HG02870 (cell line): ENCODE results near the gene GPR31.
A peak's percentile ranks its signal among the peaks of the same experiment; 100 is the strongest.
"Not testable (repeated sequence)": the region's sequence is repeated elsewhere in the genome, so short reads cannot be mapped to it uniquely, and the experiment has no call there.

Experiments
- ATAC-seq: cut with Tn5 transposase; IDR thresholded peaks from one replicate; pipeline ENCODE4 v1.9.1; 2021; ENCODE audit warnings: mild to moderate bottlenecking, moderate library complexity; ENCODE audit not compliant: unreplicated experiment

GPR31 gene

DNA sequence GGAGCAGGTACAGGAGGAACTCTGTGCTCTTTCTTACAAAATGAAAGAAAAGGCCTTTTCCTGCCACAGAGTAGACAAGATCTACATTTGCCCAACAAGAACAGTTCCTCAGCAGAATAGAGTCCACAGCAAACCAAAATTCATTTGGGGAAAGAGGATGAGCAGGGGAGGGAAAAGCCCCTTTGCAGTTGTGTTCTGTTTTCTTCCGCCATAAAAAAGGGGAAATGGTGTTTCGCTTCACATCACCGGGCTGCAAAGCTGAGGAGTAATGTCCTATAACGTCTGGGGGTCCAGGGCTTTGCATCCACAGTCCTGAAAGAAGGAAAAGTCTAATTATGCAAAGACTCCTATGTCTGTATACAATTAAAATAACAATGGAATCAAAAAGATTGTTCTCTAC lies at the start of gene GPR31:
Gene GPR31, minus strand, starts transcription at position 118 of the 400 bp plus-strand sequence. CDS start 149 bp downstream, outside the sequence.
- no peak for ATAC-seq

GRCh38 chr6:167207527-167207926 lies 49.7 kb upstream of the GPR31 start:
- ATAC-seq: no peak

GRCh38 chr6:167205316-167205715 lies 47.5 kb upstream of the GPR31 start:
- not testable (repeated sequence) for ATAC-seq

GRCh38 chr6:167204059-167204348 lies 46.2 kb upstream of the GPR31 start:
- not testable (repeated sequence) for ATAC-seq

- not testable (repeated sequence) for ATAC-seq
Observed at GRCh38 chr6:167203261-167204058, 45.7 kb upstream of the GPR31 start.

DNA sequence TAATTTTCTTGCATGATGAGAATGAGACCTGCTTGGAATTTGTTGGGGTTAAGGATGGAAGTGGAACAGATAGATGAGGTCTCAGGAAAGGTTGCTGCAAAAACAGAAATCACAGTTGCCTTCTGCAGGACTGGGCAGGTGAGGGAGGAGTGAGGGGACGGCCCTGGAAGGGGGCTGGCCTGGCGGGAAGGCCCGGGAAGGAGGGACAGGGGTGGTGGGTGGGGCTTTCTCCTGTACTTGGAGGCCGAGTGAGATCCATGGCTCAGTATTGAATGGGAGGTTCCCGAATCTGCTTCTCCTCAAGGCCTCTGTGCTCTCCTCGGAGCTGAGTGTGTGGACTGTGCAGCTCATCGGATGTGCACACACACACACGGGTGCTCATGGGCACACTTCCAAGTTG lies 44.8 kb upstream of the GPR31 start:
- ATAC-seq: not testable (repeated sequence)

DNA sequence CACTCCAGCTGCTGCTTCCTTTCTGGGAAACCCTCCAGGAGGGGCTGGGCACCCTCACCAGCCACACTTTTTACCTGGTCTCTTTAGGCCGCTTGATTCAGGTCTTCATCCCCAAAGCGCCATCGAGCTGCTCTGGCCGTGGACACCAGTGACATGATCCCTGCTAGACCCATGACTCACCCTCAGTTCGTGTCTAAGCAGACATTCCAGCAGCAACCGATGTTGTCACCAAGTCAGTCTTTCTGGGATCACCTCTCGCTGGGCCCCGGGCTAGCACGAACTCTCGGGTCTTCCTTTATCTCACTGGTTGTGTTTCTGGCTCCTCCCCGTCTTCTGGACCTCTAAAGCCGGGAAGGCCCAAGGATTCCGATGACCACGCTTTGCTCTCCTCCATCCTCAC lies 43.0 kb upstream of the GPR31 start:
- no peak for ATAC-seq

DNA sequence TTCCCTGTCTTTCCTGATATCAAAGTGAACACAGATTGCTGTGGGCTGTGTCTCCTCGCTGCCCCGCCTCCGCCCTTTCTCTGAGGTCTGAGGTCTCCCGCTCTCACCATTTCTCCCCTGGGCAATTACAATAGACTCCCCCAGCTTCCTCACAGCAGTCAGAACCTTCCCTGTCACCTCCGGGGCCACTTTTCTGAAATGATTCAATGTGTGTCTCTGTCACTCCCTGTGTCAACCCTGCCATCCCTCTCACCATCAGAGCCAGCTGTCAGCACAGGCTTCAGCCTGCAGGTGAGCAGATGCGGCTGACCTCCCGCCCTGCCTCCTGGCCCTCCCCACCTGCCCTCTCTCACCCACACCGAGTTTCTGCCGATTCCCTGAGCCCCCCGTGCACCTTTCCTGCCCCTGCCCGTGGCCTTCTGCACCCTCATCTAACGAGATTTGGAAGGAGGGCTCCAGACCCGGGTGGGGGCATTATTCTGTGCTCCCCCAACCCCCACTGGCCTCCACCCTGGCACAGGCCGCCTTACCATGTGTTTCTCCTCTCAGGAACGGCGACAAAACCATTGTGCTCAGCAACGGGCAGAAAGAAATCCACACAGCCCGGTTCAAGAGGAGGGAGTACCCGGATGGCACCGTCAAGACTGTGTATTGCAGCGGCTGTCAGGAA lies 38.3 kb upstream of the GPR31 start:
- not testable (repeated sequence) for ATAC-seq

- not testable (repeated sequence) for ATAC-seq
Observed at GRCh38 chr6:167193515-167194125, 35.8 kb upstream of the GPR31 start.

- not testable (repeated sequence) for ATAC-seq
Observed at GRCh38 chr6:167191043-167191583, 33.3 kb upstream of the GPR31 start.

- ATAC-seq: not testable (repeated sequence)
Observed at GRCh38 chr6:167187275-167187674, 29.5 kb upstream of the GPR31 start.

DNA sequence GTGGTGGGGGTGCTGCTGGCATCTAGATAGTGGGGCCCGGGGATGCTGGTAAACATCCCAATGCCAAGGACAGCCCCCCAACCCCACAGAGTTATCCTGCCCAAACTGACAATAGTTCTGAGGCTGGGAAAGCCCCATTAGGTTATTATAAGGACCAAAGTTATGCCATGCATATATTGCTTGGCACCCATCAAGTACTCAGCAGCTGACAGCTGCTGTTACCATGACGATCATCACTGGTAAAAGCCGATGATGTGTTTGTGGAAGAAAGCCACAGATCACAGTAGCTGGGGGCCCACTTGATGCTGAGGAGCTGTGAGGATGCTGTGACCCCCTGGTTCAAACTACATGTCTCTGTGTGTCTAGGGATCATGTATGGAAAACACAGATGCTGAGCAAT lies 27.3 kb upstream of the GPR31 start:
- ATAC-seq: not testable (repeated sequence)

GRCh38 chr6:167182913-167183314 lies 25.1 kb upstream of the GPR31 start:
- ATAC-seq: peak; percentile 77

DNA sequence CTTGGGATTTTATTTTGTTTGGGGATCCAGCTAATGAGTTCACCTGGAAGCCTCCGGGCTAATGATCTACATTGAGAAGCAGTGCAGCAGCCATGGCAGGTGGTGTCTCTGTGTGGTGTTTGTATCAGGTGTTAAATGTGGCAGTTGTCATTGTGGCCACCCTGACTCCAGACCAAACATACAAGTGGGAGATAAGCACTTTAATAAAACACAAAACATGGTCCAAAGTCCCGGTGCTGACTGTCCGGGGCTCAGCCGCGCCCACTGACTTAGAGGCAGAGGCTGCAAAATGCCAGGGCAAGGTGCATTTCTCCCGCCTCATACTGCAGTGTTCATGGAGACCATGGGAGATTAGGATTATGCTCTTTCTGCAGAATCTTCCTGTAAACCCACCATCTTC lies 23.6 kb upstream of the GPR31 start:
- ATAC-seq: not testable (repeated sequence)

- ATAC-seq: not testable (repeated sequence)
Observed at GRCh38 chr6:167180086-167180485, 22.3 kb upstream of the GPR31 start.

- ATAC-seq: not testable (repeated sequence)
Observed at GRCh38 chr6:167178896-167179655, 21.3 kb upstream of the GPR31 start.

- not testable (repeated sequence) for ATAC-seq
Observed at GRCh38 chr6:167177271-167177670, 19.5 kb upstream of the GPR31 start.

DNA sequence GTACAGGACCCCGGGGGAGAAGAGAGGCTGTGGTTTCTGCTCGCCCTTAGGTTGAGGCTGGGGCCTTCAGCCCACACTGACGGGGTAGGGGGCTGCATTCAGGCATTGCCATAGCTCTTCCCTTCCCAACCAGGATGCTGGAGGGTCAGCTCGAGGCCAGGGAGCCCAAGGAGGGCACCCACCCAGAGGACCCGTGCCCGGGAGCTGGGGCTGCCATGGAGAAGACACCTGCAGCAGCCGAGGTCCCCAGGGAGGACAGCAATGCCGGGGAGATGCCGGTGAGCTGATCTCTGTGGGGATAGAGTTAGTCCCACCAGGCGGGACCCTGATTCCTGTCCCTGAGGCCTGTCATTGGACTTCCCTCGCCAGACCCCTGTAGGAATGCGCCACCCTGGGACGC lies 14.2 kb upstream of the GPR31 start:
- not testable (repeated sequence) for ATAC-seq

DNA sequence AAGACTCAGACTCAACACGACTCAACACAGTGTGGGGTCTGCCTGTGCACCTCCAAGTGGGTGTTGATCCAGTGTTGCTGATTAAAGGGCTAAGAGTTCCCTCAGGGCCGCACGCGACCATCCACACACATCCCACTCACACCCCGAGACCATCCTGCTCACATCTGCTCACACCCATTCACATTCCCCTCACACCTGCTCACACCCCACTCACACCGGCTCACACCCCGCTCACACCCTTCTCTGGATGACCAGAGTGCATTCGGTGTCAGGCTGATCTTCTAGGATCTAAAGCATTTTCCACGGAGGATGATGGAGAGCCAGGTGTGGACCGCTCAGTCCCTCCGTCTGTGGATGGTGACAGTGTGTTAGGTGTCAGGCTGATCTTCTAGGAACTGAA lies 13.5 kb upstream of the GPR31 start:
- ATAC-seq: not testable (repeated sequence)

- ATAC-seq: not testable (repeated sequence)
Observed at GRCh38 chr6:167169867-167170266, 12.1 kb upstream of the GPR31 start.

- not testable (repeated sequence) for ATAC-seq
Observed at GRCh38 chr6:167168296-167168695, 10.5 kb upstream of the GPR31 start.
